Keratinocyte (primary cell): ENCODE measurements around the gene PRKCA.

Source experiments
- CTCF ChIP-seq, 3 experiments: IDR thresholded peaks in 1 of 3; conservative IDR thresholded peaks in 1 of 3; optimal IDR thresholded peaks in 1 of 3; 2 replicates in 2 of 3; 3 replicates in 1 of 3; pipeline versions ENCODE3 to v1.5.1; 2011; ENCODE audit warnings: low read length in 3 of 3, mild to moderate bottlenecking in 3 of 3, moderate library complexity in 2 of 3, control low read depth in 1 of 3, inconsistent platforms in 1 of 3; ENCODE audit not compliant: insufficient read depth in 2 of 3; ENCODE audit errors: extremely low read depth in 1 of 3
- EZH2 ChIP-seq: IDR thresholded peaks from one replicate; pipeline ENCODE4 v1.6.1; 2012; ENCODE audit warnings: inconsistent platforms, mild to moderate bottlenecking, low read length, moderate library complexity

- TF ChIP-seq CTCF (optimal IDR thresholded peaks at IDR 0.05 in 1 of 3, IDR thresholded peaks at IDR 0.05 in 1 of 3, conservative IDR thresholded peaks at IDR 0.05 in 1 of 3; ENCODE audit: extremely low read depth in 1 of 3, insufficient read depth in 2 of 3, low read length in 3 of 3) (no peak), EZH2 (no peak)
Observed at GRCh38 chr17:66829883-66830282, 527.5 kb downstream of the PRKCA start.
